HG03135 (cell line): ENCODE data around the gene PALLD.

ENCODE experiments used
- ATAC-seq: cut with Tn5 transposase; IDR thresholded peaks from one replicate; pipeline ENCODE4 v1.9.1; 2021; ENCODE audit warnings: mild to moderate bottlenecking, moderate library complexity; ENCODE audit not compliant: unreplicated experiment

Gene PALLD

GRCh38 chr4:168659741-168660465 lies 163.1 kb downstream of the PALLD start:
- no peak for ATAC-seq

DNA sequence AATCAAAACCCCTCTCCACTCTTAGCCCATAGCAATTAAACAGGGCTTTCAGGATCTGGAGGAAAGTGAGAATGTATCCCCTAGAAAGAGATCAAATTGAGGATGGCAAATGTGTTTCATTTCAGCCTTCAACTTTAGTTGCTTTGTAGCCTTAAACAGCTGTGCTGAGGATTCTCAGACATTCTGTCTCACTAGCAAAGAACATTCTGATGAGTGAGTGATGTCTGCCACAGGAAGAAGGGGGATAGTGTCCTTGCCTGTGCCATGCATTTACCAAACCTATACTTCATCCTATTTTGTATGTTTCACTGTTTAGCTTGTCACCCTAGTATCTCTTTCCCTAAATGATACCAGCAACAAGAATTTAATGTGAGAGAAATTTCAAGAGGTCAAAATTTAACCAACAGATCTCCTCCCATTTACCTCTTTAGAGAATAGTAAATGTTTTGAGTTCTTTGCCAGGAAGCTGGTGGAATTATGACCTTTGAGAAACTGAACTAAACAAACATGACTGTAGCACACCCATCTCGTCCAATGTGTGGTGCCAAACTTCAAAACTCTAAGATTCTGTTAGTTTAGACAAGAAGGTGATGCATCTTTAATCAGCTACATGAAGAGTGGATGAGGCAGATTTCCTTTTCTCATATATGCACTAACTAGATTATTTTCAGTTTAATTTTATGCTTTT lies 165.6 kb downstream of the PALLD start:
- no peak for ATAC-seq

DNA sequence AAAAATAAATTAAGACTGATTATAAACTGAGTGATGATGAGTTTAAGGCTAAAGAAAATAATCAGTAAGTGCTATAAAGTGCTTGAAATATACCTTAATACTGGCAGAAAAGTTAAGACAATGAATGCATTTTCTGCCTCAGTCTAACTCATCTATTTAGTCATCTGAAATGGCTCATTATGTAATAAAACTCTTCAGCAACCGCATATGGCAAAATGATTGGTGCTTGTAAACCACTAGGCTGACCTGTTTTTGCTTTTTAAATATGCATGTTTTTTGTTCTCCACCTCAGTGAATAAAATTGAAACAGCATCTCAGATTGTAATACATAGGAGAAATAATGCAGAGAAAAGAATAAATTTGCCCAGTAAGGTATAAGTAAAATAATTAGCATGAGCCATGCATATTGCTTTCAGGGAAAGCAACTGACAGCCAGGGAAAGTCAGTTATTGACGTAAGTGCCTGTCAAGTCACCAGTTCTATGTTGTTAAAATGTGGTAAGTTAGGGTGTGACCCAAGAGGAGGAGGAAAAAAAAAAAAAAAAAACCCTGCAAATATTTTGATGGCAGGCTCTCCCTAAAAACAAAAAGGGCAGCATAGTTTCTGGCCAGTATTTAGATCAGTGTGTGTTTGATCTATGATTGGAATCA lies 167.5 kb downstream of the PALLD start:
- no peak for ATAC-seq

DNA sequence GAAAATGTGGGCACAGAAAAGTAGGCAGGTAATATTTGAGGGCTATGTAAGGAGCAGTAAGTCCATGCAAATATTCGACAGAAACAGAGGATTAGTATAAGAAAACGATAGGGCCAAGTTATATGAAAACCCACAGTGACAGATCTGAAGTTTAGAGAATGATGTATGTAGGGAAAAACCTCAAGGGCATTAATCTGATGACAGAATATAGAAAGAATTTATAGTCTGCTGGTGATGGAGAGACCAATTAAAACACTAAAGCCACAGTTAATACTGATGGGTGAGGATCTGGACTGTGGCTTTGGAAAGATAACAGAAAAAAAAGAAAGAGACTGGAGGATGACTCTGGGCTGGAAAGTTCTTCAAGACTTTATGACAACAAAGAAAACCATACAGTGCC lies 169.7 kb downstream of the PALLD start:
- no peak for ATAC-seq

DNA sequence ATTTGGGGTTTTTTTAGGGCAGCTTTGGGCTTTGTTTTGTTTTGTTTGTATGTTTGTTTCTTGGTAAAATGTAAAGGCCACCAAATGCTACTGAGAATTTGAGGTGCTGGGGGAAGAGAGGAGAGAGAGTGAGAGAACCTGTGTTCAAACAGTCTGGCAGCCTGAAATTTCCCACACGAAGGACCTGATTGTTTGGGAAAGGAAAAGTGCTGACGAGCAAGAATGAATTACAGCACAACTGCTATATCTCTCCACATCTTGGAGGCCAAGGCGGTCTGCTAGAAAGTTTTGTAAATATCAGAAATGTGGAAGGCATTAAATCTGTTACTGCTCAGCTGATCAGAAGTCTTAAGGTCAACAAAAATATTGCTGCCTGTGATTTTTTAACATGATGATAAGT lies 170.5 kb downstream of the PALLD start:
- no peak for ATAC-seq

DNA sequence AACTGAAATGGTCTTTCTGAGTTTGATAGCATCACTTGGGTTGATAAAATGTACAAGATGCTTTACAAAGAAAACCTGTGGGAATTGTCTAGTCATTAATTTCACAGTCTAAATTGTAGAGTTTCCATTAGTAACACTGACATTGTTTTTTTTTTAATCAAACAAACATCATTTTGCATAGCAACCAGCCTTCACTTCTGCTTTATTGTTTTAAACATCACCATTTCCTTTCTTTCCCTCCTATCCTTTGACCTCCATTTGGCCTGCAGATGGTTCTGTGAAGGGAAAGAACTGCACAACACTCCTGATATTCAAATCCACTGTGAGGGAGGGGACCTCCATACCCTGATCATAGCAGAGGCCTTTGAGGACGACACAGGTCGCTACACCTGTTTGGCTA lies 171.1 kb downstream of the PALLD start:
- no peak for ATAC-seq

GRCh38 chr4:168673476-168673875 lies 176.6 kb downstream of the PALLD start:
- ATAC-seq: no peak

- no peak for ATAC-seq
These were observed 177.4 kb downstream of the PALLD start for GRCh38 chr4:168674077-168674747.

- ATAC-seq: no peak
These were observed 178.0 kb downstream of the PALLD start for GRCh38 chr4:168674866-168675265.

- ATAC-seq: no peak
These were observed 180.2 kb downstream of the PALLD start for GRCh38 chr4:168677063-168677462.

DNA sequence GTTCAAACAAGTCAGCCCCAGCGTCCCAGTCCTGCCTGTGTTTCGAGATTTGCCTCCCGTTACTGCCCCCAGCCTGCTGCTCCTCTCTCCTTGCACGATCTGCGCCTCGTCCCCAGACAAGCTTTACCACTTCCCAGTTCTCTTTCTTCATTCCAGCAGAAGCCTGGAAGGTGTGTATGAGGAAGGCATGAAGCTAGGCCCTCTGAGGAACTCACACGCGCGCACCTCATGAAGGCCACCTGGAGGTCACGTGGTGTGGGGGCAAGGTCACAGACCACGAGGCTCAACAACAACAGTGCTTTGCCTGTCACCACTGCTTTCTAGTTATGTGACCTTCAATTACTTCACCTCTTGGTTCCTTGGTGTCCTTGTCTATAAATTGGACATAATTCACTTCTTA lies 181.0 kb downstream of the PALLD start:
- ATAC-seq: no peak

- no peak for ATAC-seq
These were observed 182.0 kb downstream of the PALLD start for GRCh38 chr4:168678751-168679366.

DNA sequence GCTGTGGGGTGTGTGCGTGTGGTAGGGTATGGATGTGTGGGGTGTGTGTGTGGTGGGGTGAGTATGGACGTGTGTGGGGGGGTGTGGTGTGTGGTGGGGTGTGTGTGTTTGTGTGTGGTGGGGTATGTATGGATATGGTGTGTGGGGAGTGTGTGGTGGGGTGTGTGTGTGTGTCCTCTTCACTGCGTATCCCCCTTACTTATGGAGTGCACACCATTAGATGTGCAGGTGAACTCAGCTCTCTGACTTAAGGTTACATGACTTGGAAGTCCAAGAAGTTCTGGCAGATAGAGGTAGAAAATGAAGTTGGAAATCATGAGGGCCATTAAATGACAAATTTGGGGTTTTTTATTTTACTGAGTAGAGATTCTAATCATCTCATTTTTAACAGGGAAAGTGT lies 182.5 kb downstream of the PALLD start:
- ATAC-seq: no peak

GRCh38 chr4:168679819-168680218 lies 183.0 kb downstream of the PALLD start:
- ATAC-seq: no peak

DNA sequence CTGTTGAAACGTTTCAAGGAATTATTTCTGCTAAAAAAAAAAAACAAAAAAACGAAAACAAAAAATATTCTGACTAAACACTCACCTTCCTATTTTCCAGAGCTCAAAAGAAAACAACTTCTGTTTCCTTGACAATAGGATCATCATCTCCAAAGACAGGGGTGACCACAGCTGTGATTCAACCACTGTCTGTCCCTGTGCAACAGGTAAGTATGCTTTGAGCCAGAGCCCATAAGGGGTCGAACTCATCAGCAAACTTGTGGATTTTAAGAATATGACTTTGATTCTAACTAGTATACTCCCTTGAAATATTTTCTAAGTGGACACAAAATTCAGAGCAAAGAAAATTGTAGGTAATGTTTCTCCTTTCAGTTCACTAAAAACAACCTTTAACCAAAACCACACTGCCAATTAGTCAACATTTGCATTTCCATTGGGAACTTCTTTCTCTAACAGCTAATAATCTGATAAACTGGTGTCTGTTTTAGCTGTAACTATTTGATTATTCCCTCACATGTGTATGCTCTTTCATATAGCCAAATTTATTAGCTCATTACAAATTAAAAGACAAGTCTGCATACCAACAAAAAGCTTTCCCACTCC lies 186.1 kb downstream of the PALLD start:
- no peak for ATAC-seq

GRCh38 chr4:168683595-168683994 lies 186.7 kb downstream of the PALLD start:
- ATAC-seq: no peak

GRCh38 chr4:168685136-168685809 lies 188.4 kb downstream of the PALLD start:
- peak; percentile 95 for ATAC-seq

DNA sequence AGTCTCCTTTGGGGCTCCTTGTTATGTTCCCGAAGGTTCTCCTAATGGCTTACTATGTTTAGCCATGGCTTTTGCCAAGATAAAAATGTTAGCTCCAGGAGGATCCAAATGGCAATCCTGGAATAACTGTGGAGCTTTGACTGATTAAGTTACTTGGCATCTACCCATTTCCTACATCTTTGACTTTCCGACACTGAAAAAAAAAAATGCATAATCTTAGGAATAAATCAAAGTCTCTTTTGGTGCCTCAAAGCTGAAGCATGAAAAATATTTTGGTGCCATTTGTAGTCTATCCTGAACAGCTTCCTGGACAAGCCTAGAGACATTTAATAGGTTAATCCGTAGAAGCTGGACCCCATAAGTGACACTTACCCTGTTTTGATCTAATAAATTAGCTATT lies 191.7 kb downstream of the PALLD start:
- no peak for ATAC-seq

DNA sequence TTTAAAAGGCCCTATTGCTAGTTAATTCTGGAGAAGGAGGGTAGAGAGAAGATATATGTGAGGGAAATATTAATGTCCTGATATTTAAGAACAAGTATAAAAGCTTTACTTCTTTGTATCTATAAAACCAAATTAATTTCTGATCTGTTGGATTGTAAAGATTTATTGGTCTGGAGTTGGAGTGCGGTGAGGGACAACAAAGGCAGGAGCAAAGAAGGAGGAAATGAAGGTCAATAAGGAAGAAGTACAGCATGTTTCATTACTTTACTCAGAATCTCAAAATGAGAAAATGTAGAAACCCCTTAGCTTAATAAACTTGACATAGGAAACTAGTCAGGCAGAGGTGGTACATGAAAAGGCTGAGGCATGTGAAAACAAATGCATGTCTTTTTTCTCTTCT lies 192.9 kb downstream of the PALLD start:
- no peak for ATAC-seq

- no peak for ATAC-seq
These were observed 193.3 kb downstream of the PALLD start for GRCh38 chr4:168690199-168690598.
